SK-N-SH (cell line): Measurements from ENCODE around the gene CDX1. TPM values are rescaled to one million over a fixed set of nuclear protein-coding genes. Genes with fewer than 3 reads are reported as not detected.

Experiments used
- CTCF ChIA-PET: fragments of 300-600, 350-600 bp; formaldehyde crosslinking; extraction: SDS; loops from one replicate; lab custom pipeline; 2021; lab: Yijun Ruan, JAX
- POLR2A ChIA-PET: fragments of 350-600 bp; sonication (Branson Sonifier 250); formaldehyde crosslinking; extraction: SDS; loops from one replicate; lab custom pipeline; 2020; ENCODE audit warnings: antibody characterized with exemption, inconsistent platforms; lab: Yijun Ruan, JAX
- DNase-seq: peaks from one replicate; pipeline ENCODE4 v3.0.0; 2012
- H2AFZ ChIP-seq: fragments of 200-600 bp; sonication (generic); 2 replicates; pipeline ENCODE4 v1.8.1; 2016; ENCODE audit warnings: antibody characterized with exemption, mild to moderate bottlenecking, low read depth
- H3F3A ChIP-seq: fragments of 200-600 bp; sonication (generic); replicated peaks from 2 replicates; pipeline ENCODE3; 2016; ENCODE audit warnings: antibody characterized with exemption, mild to moderate bottlenecking; ENCODE audit not compliant: insufficient read depth
- H3K27ac ChIP-seq, 2 experiments: fragments of 200-500 bp in 1 of 2; fragments of 200-600 bp in 1 of 2; sonication (Bioruptor generic) in 1 of 2; sonication (generic), shearing (Covaris generic) in 1 of 2; 2 replicates each; pipeline versions ENCODE4 v1.5.1 to v1.6.1; 2014 to 2016; ENCODE audit warnings: low read depth in 2 of 2, inconsistent platforms in 1 of 2, low read length in 1 of 2, mild to moderate bottlenecking in 1 of 2, mixed read lengths in 1 of 2
- H3K27me3 ChIP-seq: fragments of 200-600 bp; sonication (generic), shearing (Covaris generic); 2 replicates; pipeline ENCODE4 v1.6.1; 2016; ENCODE audit warnings: mixed run types; ENCODE audit not compliant: insufficient read depth
- H3K36me3 ChIP-seq, 2 experiments: fragments of 200-500 bp in 1 of 2; fragments of 200-600 bp in 1 of 2; sonication (Bioruptor generic) in 1 of 2; sonication (generic) in 1 of 2; replicated peaks in 1 of 2; 2 replicates each; pipeline versions ENCODE3 to v1.5.1; 2014 to 2016; ENCODE audit warnings: low read length in 1 of 2, mild to moderate bottlenecking in 1 of 2; ENCODE audit not compliant: insufficient read depth in 2 of 2, control insufficient read depth in 1 of 2
- H3K4me1 ChIP-seq, 2 experiments: fragments of 200-500 bp in 1 of 2; fragments of 200-600 bp in 1 of 2; sonication (Bioruptor generic) in 1 of 2; sonication (generic), shearing (Covaris generic) in 1 of 2; 2 replicates each; pipeline versions ENCODE4 v1.5.1 to v1.6.1; 2014 to 2016; ENCODE audit warnings: low read depth in 1 of 2, low read length in 1 of 2, mixed run types in 1 of 2; ENCODE audit not compliant: insufficient read depth in 2 of 2, control insufficient read depth in 1 of 2
- H3K4me2 ChIP-seq: fragments of 200-600 bp; sonication (generic), shearing (Covaris generic); 2 replicates; pipeline ENCODE4 v1.6.1; 2017; ENCODE audit warnings: mixed run types
- H3K4me3 ChIP-seq, 2 experiments: fragments of 200-500 bp in 1 of 2; fragments of 200-600 bp in 1 of 2; sonication (Bioruptor generic) in 1 of 2; sonication (generic), shearing (Covaris generic) in 1 of 2; 2 replicates each; pipeline versions ENCODE4 v1.5.1 to v1.8.1; 2014 to 2016; ENCODE audit warnings: low read depth in 2 of 2, inconsistent platforms in 1 of 2, low read length in 1 of 2, mild to moderate bottlenecking in 1 of 2, mixed read lengths in 1 of 2, moderate library complexity in 1 of 2
- H3K79me2 ChIP-seq: fragments of 200-600 bp; sonication (generic); 2 replicates; pipeline ENCODE4 v1.8.1; 2017; ENCODE audit warnings: mild to moderate bottlenecking; ENCODE audit not compliant: insufficient read depth
- H3K9ac ChIP-seq: fragments of 200-600 bp; sonication (generic); 2 replicates; pipeline ENCODE4 v1.6.1; 2017; ENCODE audit warnings: mixed run types
- H3K9me2 ChIP-seq: fragments of 200-600 bp; sonication (generic); 2 replicates; pipeline ENCODE4 v1.6.1; 2017; ENCODE audit warnings: mixed run types
- H3K9me3 ChIP-seq: fragments of 200-600 bp; sonication (generic); 2 replicates; pipeline ENCODE4 v1.6.1; 2017; ENCODE audit warnings: mixed run types, mild to moderate bottlenecking, moderate library complexity
- H4K20me1 ChIP-seq: fragments of 200-600 bp; sonication (generic); 2 replicates; pipeline ENCODE4 v1.6.1; 2017; ENCODE audit warnings: mild to moderate bottlenecking, mixed run types; ENCODE audit not compliant: insufficient read depth
- ELF1 ChIP-seq: IDR thresholded peaks from 2 replicates; pipeline ENCODE4 v1.4.0; 2012
- JUND ChIP-seq: IDR thresholded peaks from 2 replicates; pipeline ENCODE4 v1.4.0; 2012
- MEF2A ChIP-seq: IDR thresholded peaks from 2 replicates; pipeline ENCODE4 v1.4.0; 2012; ENCODE audit warnings: low read depth, borderline replicate concordance
- MXI1 ChIP-seq: IDR thresholded peaks from 2 replicates; pipeline ENCODE4 v1.6.1; 2012; ENCODE audit warnings: mild to moderate bottlenecking, low read depth, low read length, improper control_type of control experiment
- POLR2AphosphoS5 ChIP-seq: IDR thresholded peaks from 2 replicates; pipeline ENCODE4 v1.6.1; 2012; ENCODE audit warnings: low read depth, low read length
- RCOR1 ChIP-seq: fragments of 150-350 bp; IDR thresholded peaks from 2 replicates; pipeline ENCODE4 v1.6.1; 2017; ENCODE audit warnings: antibody characterized with exemption, low read length
- RFX5 ChIP-seq: IDR thresholded peaks from 2 replicates; pipeline ENCODE4 v1.6.1; 2012; ENCODE audit warnings: mild to moderate bottlenecking, improper control_type of control experiment, low read length
- RXRA ChIP-seq: IDR thresholded peaks from 2 replicates; pipeline ENCODE4 v1.4.0; 2012; ENCODE audit warnings: low read depth, mild to moderate bottlenecking, borderline replicate concordance
- SMC3 ChIP-seq: IDR thresholded peaks from 2 replicates; pipeline ENCODE4 v1.6.1; 2012; ENCODE audit warnings: low read depth, low read length, improper control_type of control experiment
- TEAD4 ChIP-seq: IDR thresholded peaks from 2 replicates; pipeline ENCODE4 v1.4.0; 2012; ENCODE audit warnings: mild to moderate bottlenecking, borderline replicate concordance; ENCODE audit not compliant: insufficient read depth
- YY1 ChIP-seq: IDR thresholded peaks from 2 replicates; pipeline ENCODE4 v1.4.0; 2012; ENCODE audit warnings: low read depth, mild to moderate bottlenecking
- WGBS: methylation state at CpG from one replicate; pipeline ENCODE4 v1.1.6; 2017; ENCODE audit warnings: low lambda C conversion rate; 5-methylcytosine and 5-hydroxymethylcytosine counted together
- polyA plus RNA-seq, 3 experiments: library from polyadenylated mRNA; depleted of rRNA; stranded (reverse); fragments of >200 nt; gene quantifications; 2 replicates each; pipeline ENCODE4 v1.2.3, GENCODE V29; 2012

The CDX1 gene
- polyA plus RNA-seq, 1 of the 3 experiments (the other 2 are of a cell fraction): 0.23 TPM

- Histone ChIP-seq H3K4me1 (no peaks in the 10 kb centered on the region; a peak in 1 of 4 replicates), H3K9me2 (no peaks in the 10 kb centered on the region), H3K4me2 (no peak overlapping the region), H2AFZ (no peak overlapping the region), H3K27ac (no peak overlapping the region), H3K79me2 (no peaks in the 10 kb centered on the region), H3K9me3 (no peaks in the 10 kb centered on the region), H3F3A (no peaks in the 10 kb centered on the region), H3K36me3 (no peaks in the 10 kb centered on the region), H3K4me3 (no peak overlapping the region), H4K20me1 (no peaks in the 10 kb centered on the region), H3K9ac (no peak overlapping the region), H3K27me3 (no peaks in the 10 kb centered on the region)
- ChIA-PET CTCF (interaction anchor here (0.6 to 10.7 kb wide), 9 partner anchors 7 to 266 kb away, joined by 3 to 90 read pairs (median 5); partner anchors contain the start of gene CDX1), POLR2A (no interaction called here)
- TF ChIP-seq RXRA (no peak), MXI1 (no peak), JUND (no peak), RCOR1 (no peak), TEAD4 (no peak), YY1 (no peak)
- 73% methylated on average over 7 of the region's 8 CpGs for WGBS
- no peak for DNase-seq
These were observed 10.3 kb downstream of the CDX1 start for GRCh38 chr5:150176745-150177477.

DNA sequence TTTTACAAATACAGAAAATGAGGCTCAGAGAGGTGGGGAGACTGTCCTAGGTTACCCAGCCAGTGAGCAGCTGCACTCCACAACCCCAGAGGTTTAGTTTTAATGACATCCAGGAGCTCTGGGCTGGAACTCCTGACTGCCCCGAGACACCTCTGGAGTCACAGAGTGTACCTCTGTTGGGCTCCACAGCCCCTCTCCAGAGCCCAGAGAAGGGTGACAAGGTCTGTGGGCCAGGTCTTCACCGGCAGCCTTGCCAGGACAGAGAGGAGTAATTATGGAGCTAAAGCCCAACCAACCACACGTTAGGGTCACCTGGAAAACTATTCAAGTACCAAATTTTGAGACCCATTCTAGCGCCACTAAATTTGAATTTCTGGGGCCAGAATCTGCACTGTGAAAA is 11.1 kb downstream of the CDX1 start:
- Histone ChIP-seq H3K79me2 (no peaks in the 10 kb centered on the region), H3K4me3 (no peak overlapping the region), H3F3A (no peaks in the 10 kb centered on the region), H4K20me1 (no peaks in the 10 kb centered on the region), H3K4me1 (no peaks in the 10 kb centered on the region; a peak in 1 of 4 replicates), H3K27ac (no peak overlapping the region), H3K9me2 (no peaks in the 10 kb centered on the region), H3K4me2 (no peak overlapping the region), H2AFZ (no peak overlapping the region), H3K36me3 (no peaks in the 10 kb centered on the region), H3K9me3 (no peaks in the 10 kb centered on the region), H3K9ac (no peak overlapping the region), H3K27me3 (no peaks in the 10 kb centered on the region)
- DNase-seq: no peak
- ChIA-PET POLR2A (no interaction called here), CTCF (interaction anchor here (0.6 to 10.7 kb wide), 5 partner anchors 9 to 265 kb away, joined by 3 to 90 read pairs (median 3); no protein-coding TSS in a partner anchor)
- 81% methylated on average over 3 of the region's 4 CpGs for WGBS
- no peak for TF ChIP-seq POLR2AphosphoS5
- no peak for TF ChIP-seq MEF2A

DNA sequence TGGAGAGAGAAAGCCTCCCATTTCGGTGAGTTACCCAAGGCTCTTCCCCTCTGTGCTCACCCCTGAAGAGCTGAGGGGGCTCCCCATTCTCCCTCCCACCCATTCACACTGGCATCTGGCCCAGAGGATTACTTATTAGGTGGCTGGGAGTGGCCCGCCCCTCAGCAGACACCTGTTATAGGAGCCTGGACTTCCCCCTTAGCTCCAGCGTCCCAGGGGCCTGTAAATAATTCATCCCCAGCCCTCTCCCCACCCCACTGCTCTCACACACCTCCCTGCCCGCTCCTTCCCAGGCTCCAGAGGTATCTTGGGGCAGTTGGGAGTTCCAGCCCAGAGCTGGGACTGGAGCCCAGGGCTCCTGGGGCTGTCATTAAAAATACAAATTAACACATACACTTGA is 11.7 kb downstream of the CDX1 start:
- Histone ChIP-seq H3K36me3 (no peaks in the 10 kb centered on the region), H4K20me1 (no peaks in the 10 kb centered on the region), H3K4me3 (no peak overlapping the region)
- WGBS: 47% methylated on average over 4 of the region's 4 CpGs
- no peak for TF ChIP-seq ELF1
- TF ChIP-seq SMC3: no peak
- no peak for TF ChIP-seq RFX5
- TF ChIP-seq, all 33 proteins: peak for 0
- ChIA-PET CTCF (interaction anchor here (0.6 to 10.7 kb wide), 5 partner anchors 10 to 49 kb away, joined by 3 to 90 read pairs (median 3); no protein-coding TSS in a partner anchor), POLR2A (interaction anchor here (1.0 kb wide), 1 partner anchor 15 kb away, joined by 4 read pairs; no protein-coding TSS in a partner anchor)
- no peak for DNase-seq
- Histone ChIP-seq H3F3A (no peaks in the 10 kb centered on the region), H3K27ac (no peak overlapping the region), H3K9ac (no peak overlapping the region), H2AFZ (no peak overlapping the region), H3K4me2 (no peak overlapping the region), H3K9me3 (no peaks in the 10 kb centered on the region), H3K4me1 (no peaks in the 10 kb centered on the region; a peak in 1 of 4 replicates), H3K27me3 (no peaks in the 10 kb centered on the region), H3K79me2 (no peaks in the 10 kb centered on the region), H3K9me2 (no peaks in the 10 kb centered on the region)
